NB4 (cell line): ENCODE data around the gene CDK10.
"Not testable (repeated sequence)": the region's sequence is repeated elsewhere in the genome, so short reads cannot be mapped to it uniquely, and the experiment has no call there.

ENCODE experiments used
- DNase-seq: peaks from one replicate; pipeline ENCODE4 v3.0.0; 2010; ENCODE audit warnings: low read depth
- H3K4me3 ChIP-seq: one replicate; pipeline ENCODE4 v1.5.1; 2011; ENCODE audit warnings: mild to moderate bottlenecking, low read depth, low read length, moderate library complexity
- MYC ChIP-seq: IDR thresholded peaks from 2 replicates; pipeline ENCODE4 v1.6.1; 2011; ENCODE audit warnings: low read depth, low read length
- POLR2A ChIP-seq: IDR thresholded peaks from 2 replicates; pipeline ENCODE4 v1.6.1; 2011; ENCODE audit warnings: mild to moderate bottlenecking; ENCODE audit not compliant: insufficient read length; ENCODE audit errors: extremely low read depth
- TF ChIP-seq, protein P1 (sequence below): IDR thresholded peaks from one replicate; pipeline ENCODE4 v1.5.1; 2012; ENCODE audit warnings: low read depth, low read length
- TF ChIP-seq, protein P2 (sequence below): IDR thresholded peaks from 2 replicates; pipeline ENCODE4 v1.6.1; 2011; ENCODE audit warnings: low read depth, low read length

The CDK10 gene

DNA sequence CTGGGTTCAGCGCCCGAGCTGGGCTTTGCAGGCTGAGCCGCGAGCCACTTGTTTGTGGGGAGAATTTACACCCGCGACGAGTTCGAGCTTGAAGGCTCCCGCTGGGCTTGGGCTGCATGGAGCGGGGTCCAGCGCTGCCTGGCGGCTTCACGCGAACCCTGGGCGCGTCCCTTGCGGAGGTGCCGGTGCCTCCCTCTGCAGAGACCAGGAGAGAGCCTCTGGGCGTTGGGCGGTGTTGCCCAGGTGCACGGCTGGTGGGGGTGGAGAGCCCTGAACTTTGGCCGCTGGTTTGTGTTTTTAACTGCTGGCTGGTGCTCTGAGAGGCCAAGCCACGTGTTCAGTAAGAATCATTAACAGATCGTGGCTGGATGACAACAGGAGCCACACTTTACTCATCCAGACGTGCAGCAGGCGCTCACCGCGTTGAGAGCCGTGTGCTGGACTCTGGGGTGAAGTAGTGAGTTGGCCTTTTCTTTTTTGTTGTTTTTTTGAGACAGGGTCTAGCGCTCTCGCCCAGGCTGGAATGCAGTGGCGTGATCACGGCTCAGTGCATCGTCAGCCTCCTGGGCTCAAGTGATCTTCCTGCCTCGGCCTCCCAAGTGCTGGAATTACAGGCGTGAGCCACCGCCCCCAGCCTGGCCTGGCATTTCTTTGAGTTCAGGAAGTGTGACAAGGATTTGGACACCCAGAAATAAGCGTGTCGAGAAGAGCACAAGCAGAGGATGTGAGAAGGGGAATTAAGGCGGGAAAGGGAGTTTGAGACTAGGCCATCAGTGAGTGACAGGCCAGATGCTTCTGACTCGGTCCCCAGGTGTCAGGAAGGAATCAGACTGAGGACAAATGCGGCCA lies 827 bp downstream of the CDK10 start:
- peak overlapping the region; percentile 89 for H3K4me3 ChIP-seq
- TF ChIP-seq, protein P1, sequence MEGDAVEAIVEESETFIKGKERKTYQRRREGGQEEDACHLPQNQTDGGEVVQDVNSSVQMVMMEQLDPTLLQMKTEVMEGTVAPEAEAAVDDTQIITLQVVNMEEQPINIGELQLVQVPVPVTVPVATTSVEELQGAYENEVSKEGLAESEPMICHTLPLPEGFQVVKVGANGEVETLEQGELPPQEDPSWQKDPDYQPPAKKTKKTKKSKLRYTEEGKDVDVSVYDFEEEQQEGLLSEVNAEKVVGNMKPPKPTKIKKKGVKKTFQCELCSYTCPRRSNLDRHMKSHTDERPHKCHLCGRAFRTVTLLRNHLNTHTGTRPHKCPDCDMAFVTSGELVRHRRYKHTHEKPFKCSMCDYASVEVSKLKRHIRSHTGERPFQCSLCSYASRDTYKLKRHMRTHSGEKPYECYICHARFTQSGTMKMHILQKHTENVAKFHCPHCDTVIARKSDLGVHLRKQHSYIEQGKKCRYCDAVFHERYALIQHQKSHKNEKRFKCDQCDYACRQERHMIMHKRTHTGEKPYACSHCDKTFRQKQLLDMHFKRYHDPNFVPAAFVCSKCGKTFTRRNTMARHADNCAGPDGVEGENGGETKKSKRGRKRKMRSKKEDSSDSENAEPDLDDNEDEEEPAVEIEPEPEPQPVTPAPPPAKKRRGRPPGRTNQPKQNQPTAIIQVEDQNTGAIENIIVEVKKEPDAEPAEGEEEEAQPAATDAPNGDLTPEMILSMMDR, result no peak
- TF ChIP-seq, protein P2, sequence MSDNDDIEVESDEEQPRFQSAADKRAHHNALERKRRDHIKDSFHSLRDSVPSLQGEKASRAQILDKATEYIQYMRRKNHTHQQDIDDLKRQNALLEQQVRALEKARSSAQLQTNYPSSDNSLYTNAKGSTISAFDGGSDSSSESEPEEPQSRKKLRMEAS, result peak; percentile 93
- TF ChIP-seq POLR2A, result no peak
- no peak for DNase-seq

DNA sequence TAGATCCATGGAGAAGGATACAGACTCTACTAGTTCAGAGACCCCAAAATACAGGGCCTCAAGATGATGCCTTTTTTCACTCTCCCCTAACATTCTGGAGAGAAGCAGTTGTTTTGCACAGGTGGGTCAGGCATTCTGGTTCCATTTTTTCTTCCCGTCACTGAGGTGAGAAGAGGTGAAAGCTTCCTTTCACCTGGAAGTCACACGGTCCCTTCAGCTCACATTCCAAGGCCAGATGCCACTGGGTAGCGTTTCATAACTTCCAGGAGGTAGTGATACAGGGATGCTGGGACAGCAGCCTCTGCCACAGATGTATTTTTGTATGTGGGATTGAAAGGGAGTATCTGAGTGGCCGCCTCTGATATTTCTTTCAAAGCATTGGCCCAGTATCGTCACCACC lies 1.9 kb downstream of the CDK10 start:
- no peak overlapping the region for H3K4me3 ChIP-seq
- TF ChIP-seq MYC, result no peak
- no peak for TF ChIP-seq POLR2A
- TF ChIP-seq, protein P1, result no peak
- TF ChIP-seq, protein P2, result no peak
- no peak for DNase-seq

DNA sequence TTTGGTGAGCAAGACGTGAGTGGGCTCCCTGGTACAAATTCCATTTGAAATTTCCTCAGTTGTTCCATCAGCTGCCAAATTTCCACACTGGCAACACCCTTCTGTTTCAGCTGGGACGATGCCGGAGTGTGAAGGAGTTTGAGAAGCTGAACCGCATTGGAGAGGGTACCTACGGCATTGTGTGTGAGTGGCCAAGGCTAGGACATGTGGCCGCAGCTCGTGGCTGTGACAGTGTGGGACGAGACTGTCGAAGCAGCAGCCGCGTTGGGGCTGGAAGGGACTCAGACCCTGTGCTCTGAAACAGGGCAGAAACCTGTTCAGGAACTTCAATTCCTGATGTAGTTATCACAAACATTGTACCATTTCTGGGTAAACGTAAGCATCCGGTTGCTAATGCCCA lies 2.7 kb downstream of the CDK10 start:
- no peak overlapping the region for H3K4me3 ChIP-seq
- DNase-seq, result no peak
- TF ChIP-seq MYC, result no peak
- no peak for TF ChIP-seq POLR2A
- TF ChIP-seq, protein P1, result no peak
- TF ChIP-seq, protein P2, result no peak

DNA sequence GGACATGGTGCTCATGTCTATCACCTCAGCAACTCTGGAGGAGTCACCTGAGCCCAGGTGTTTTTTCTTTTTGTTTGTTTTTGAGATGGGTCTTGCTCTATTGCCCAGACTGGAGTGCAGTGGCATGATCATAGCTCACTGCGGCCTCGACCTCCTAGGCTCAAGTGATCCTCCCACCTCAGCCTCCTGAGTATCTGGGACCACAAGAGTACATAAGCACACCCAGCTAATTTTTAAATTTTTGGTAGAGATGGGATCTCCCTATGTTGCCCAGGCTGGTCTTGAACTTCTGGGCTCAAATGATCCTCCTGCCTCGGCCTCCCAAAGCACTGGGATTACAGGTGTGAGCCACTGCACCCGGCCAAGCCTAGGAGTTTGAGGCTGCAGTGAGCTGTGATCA lies 3.1 kb downstream of the CDK10 start:
- not testable (repeated sequence) for DNase-seq, H3K4me3 ChIP-seq

DNA sequence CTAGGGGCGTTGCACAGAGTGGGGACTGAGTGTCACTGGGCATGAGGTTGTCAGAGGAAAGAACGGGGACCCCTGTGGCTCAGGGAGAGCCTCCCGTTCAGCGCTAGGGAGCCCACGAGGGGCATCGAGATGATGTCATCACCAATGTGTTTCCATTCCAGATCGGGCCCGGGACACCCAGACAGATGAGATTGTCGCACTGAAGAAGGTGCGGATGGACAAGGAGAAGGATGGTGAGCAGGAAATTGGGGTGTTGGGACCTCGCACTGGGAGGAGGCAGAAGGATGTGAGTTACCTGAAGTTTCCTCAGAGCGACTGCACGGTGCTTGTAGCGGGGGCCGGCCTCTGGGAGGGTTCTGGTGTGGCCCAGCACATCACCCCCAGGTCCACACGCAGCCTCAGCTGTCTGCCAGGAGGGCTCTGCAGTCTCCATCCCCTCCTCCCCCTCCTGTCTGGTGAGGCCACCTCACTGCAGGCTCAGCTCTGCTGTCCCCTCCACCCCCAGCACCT lies 4.0 kb downstream of the CDK10 start:
- DNase-seq, result no peak
- no peak overlapping the region for H3K4me3 ChIP-seq
- TF ChIP-seq POLR2A (no peak), MYC (no peak)
- TF ChIP-seq, protein P1, result no peak
- TF ChIP-seq, protein P2, result no peak

DNA sequence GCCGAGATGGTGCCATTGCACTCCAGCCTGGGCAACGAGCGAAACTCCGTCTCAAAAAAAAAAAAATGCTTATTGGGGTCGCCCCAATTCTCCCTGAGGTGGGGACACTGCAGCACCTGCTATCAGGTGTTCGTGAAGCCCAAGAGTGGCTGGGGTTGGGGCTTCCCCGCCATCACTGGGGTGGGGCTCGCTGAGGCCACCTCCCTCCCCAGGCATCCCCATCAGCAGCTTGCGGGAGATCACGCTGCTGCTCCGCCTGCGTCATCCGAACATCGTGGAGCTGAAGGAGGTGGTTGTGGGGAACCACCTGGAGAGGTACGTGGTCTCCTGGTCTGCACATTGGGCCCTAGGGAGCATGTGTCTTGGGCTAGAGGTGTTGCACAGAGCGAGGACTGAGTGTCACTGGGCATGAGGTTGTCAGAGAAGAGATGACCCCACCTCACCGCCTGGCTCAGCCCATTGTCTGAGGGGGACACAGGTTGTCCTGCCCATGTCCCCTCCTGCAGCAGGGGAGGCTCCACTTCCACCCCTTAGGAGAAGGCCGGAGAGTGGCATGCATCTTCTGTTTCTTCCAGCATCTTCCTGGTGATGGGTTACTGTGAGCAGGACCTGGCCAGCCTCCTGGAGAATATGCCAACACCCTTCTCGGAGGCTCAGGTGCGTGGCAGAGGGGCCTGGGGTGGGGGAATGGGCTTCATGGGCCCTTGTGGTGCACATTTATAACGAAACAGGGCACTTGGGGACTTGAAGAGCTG lies 4.9 kb downstream of the CDK10 start:
- no peak overlapping the region for H3K4me3 ChIP-seq
- TF ChIP-seq, protein P1, result no peak
- TF ChIP-seq POLR2A (no peak), MYC (no peak)
- TF ChIP-seq, protein P2, result no peak
- no peak for DNase-seq
